Kidney (tissue), 14 donors: ENCODE data around the gene HDLBP. TPM values are rescaled to one million over a fixed set of nuclear protein-coding genes. Genes with fewer than 3 reads are reported as not detected.

Experiments
- DNase-seq, 5 donors: peaks; one replicate each; pipeline ENCODE4 v3.0.0-alpha.2; 2013 to 2020
- FAIRE-seq: peaks from 2 replicates; lab custom pipeline; 2012; peaks lifted over from hg19 to GRCh38; lab: Jason Lieb, UNC
- H3K27ac ChIP-seq, 2 donors: one replicate each; pipeline ENCODE4 v1.7.0; 2013; ENCODE audit warnings: low read depth in 2 of 2, low read length in 2 of 2, inconsistent platforms in 1 of 2
- H3K27me3 ChIP-seq: one replicate; pipeline ENCODE4 v1.7.1; 2013; ENCODE audit warnings: low read length, inconsistent platforms; ENCODE audit not compliant: control insufficient read depth, insufficient read depth
- H3K36me3 ChIP-seq, 3 donors: one replicate each; pipeline versions ENCODE4 v1.7.0 to v1.7.1; 2013; ENCODE audit warnings: low read length in 3 of 3, control low read depth in 1 of 3, inconsistent platforms in 1 of 3; ENCODE audit not compliant: insufficient read depth in 3 of 3, control insufficient read depth in 2 of 3
- H3K4me1 ChIP-seq, 3 donors: one replicate each; pipeline versions ENCODE4 v1.7.0 to v1.7.1; 2013; ENCODE audit warnings: low read length in 3 of 3, inconsistent platforms in 1 of 3, low read depth in 1 of 3; ENCODE audit not compliant: control insufficient read depth in 2 of 3, insufficient read depth in 2 of 3
- H3K4me3 ChIP-seq, 3 donors: one replicate each; pipeline versions ENCODE4 v1.7.0 to v1.8.1; 2013; ENCODE audit warnings: low read length in 3 of 3, control low read depth in 1 of 3, inconsistent platforms in 1 of 3
- H3K9ac ChIP-seq, 3 donors: one replicate each; pipeline versions ENCODE4 v1.7.0 to v1.7.1; 2013; ENCODE audit warnings: low read length in 3 of 3, control low read depth in 1 of 3, inconsistent platforms in 1 of 3
- H3K9me3 ChIP-seq, 3 donors: one replicate each; pipeline versions ENCODE4 v1.7.0 to v1.7.1; 2013; ENCODE audit warnings: low read length in 3 of 3, control low read depth in 1 of 3, inconsistent platforms in 1 of 3; ENCODE audit not compliant: control insufficient read depth in 2 of 3, insufficient read depth in 1 of 3
- intact Hi-C: fragments of 100-400 bp; cut with DNase I; formaldehyde crosslinking; loops from one replicate; pipeline ENCODE4 v1.11.1; 2022
- polyA plus RNA-seq: library from polyadenylated mRNA; stranded (reverse); fragments of 350-450 nt; fragmentation: Illumina TruSeq; extraction: RNeasy Lipid Tissue Mini Kit (QIAGEN cat#74804); gene quantifications from one replicate; pipeline ENCODE4 v1.2.3, GENCODE V29; 2014; ENCODE audit warnings: low read depth, low replicate concordance; ENCODE audit not compliant: insufficient read depth
- total RNA-seq: library from RNA; stranded (reverse); fragmentation: NEBNext Ultra II Directional; extraction: Animal tissue kit (Norgen Biotek cat#: 25700); gene quantifications from one replicate; pipeline ENCODE4 v1.2.1, GENCODE V29; 2021
- TF ChIP-seq, protein P1 (sequence below): IDR thresholded peaks from 3 replicates; pipeline ENCODE4 v1.5.1; 2012; ENCODE audit warnings: mild to moderate bottlenecking, moderate library complexity, borderline replicate concordance; ENCODE audit not compliant: insufficient read depth; ENCODE audit errors: extremely low read depth
- donor health status: control.
- donor health status: control.
- donor health status: control.
- donor health status: control.
- donor health status: control.
- donor health status: DM: yes; HTN: yes; CAD: no.
- donor health status: Normal renal cell carcinoma (clear cell type).

Gene HDLBP
- total and polyA plus RNA-seq, 2 donors from 2014 or later: 256 to 356 TPM

DNA sequence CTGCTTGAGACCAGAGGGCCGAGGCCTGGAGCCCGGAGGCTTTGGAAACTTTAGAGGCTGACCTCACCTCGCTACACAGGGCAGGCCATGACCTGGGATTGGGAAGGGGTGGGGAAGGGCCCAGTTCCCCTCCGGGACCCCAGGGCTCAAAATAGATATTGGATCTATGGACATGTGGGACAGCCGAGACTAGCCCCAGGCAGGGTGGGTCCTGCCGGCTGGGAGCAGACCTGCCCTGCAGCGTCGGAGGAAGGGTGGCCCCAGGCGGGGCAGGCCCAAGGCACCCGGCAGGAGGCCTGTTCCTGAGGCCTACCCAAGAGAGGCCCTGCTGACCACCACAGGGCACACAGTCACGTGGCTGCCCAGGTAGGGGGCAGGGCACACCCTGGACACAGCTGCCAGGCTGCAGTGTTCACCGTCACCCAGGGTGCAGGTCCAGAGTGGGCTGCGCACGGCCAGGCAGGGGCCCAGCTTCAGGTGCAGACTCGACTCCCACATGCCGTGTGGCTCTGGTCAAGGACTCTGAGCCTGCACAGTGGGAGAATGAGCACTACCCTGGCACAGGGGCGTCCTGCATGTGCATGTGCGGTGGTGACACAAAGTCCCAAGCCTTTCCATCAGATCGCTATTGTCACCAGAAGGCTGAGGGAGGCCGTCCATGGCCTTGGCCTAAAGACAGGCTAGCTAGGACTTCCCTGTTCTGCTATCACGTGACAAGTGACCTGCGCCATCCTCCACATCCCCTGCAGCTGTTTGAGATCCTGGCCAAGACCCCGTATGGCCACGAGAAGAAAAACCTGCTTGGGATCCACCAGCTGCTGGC, 113.8 kb downstream of the HDLBP start:
- Histone ChIP-seq H3K9me3 (no peaks in the 10 kb centered on the region), H3K27ac (no peak overlapping the region), H3K9ac (no peak overlapping the region), H3K4me3 (no peak overlapping the region), H3K4me1 (no peaks in the 10 kb centered on the region), H3K36me3 (no peaks in the 10 kb centered on the region), H3K27me3 (no peaks in the 10 kb centered on the region)
- TF ChIP-seq, protein P1, sequence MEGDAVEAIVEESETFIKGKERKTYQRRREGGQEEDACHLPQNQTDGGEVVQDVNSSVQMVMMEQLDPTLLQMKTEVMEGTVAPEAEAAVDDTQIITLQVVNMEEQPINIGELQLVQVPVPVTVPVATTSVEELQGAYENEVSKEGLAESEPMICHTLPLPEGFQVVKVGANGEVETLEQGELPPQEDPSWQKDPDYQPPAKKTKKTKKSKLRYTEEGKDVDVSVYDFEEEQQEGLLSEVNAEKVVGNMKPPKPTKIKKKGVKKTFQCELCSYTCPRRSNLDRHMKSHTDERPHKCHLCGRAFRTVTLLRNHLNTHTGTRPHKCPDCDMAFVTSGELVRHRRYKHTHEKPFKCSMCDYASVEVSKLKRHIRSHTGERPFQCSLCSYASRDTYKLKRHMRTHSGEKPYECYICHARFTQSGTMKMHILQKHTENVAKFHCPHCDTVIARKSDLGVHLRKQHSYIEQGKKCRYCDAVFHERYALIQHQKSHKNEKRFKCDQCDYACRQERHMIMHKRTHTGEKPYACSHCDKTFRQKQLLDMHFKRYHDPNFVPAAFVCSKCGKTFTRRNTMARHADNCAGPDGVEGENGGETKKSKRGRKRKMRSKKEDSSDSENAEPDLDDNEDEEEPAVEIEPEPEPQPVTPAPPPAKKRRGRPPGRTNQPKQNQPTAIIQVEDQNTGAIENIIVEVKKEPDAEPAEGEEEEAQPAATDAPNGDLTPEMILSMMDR: no peak
- FAIRE-seq (no peak), DNase-seq (no peak)
- intact Hi-C loops: no loop called here

- H3K36me3 ChIP-seq: no peaks in the 10 kb centered on the region
- DNase-seq (no peak), FAIRE-seq (no peak)
- H3K9me3 ChIP-seq: no peaks in the 10 kb centered on the region
- no peaks in the 10 kb centered on the region for H3K27me3 ChIP-seq
- H3K9ac ChIP-seq: no peak overlapping the region
- no peaks in the 10 kb centered on the region for H3K4me1 ChIP-seq
- TF ChIP-seq, protein P1: no peak
- intact Hi-C loops: no loop called here
- H3K27ac ChIP-seq: no peak overlapping the region
- no peak overlapping the region for H3K4me3 ChIP-seq
These were observed 114.6 kb downstream of the HDLBP start for GRCh38 chr2:241200822-241201395.

DNA sequence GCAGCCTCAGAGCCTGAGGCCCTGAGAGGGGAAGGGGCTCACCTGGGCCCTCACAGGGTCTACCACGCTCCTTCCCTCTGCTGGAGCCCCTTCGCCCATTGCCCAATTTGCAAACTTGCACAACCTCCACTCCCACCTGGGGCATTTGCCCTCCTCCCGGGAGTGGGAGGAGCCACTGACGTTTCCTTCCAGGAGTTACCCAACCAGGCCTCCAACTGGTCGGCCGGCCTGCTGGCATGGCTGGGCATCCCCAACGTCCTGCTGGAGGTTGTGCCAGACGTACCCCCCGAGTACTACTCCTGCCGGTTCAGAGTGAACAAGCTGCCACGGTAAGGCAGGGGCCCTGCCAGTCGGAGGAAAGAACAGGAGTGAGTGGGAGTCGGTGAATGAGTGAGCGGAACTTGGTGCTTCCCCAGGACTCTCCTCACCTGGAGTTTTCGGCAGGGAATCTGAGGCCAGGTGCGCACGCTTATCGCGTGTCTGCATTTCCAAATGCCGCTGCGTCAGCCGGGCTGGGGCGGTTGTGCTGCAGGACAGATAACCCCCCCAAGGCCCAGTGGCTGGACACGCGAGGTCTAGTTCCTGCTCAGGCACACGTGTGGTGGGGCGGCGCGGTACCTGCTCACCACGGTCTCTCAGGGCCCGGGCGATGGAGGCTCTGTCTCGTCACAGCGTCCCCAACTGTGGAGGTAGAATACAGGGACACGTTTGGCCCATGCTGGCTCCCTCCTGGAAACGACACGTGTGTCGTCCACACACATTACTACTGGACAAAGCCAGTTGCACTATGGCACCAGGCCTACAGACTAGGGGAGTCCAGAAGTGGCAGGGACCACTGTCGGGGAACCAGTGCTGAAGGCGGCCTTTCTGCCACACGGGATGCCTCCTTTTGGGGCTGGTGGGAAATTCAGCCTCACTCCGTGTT, 115.3 kb downstream of the HDLBP start:
- no peak overlapping the region for H3K27ac ChIP-seq
- H3K36me3 ChIP-seq: no peaks in the 10 kb centered on the region
- intact Hi-C loops: no loop called here
- FAIRE-seq (no peak), DNase-seq (no peak)
- H3K27me3 ChIP-seq: no peaks in the 10 kb centered on the region
- H3K4me1 ChIP-seq: no peaks in the 10 kb centered on the region
- H3K9me3 ChIP-seq: no peaks in the 10 kb centered on the region
- no peak overlapping the region for H3K9ac ChIP-seq
- H3K4me3 ChIP-seq: no peak overlapping the region
- TF ChIP-seq, protein P1: no peak
